Measurements from ENCODE around the gene CDPF1. TPM values are rescaled to one million over a fixed set of nuclear protein-coding genes. Genes with fewer than 3 reads are reported as not detected.

CDPF1 gene
- total RNA-seq, 3 donors from 2014 or later: 6.6 to 10.4 (median 6.7) TPM

DNA sequence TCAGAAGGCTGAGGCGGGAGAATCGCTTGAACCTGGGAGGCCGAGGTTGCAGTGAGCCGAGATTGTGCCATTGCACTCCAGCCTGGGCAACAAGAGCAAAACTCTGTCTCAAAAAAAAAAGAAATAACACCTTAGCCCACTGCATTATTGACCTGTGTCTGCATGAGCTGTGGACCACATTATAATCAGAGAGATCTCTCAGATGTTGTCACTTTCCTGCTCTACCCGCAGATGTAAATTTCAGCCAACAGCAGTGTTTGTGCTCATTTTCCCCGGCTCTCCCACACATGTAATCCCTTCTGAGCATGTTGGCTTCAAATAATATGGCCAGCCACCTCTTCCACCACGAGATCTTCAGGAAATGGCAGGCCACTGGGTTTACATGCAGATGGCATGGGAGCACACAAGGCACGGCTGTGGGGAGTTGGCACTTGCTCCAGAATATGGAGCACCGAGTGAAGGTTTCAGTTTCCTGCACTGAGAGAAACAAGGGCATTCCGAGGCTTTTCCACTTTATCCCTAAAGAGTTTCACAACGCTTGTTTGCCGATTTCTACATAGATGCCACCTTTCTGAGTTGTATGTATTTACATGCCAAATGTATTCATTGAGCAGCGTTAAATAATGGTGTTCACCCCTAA, 19.7 kb downstream of the CDPF1 start:
- TF ChIP-seq, protein P1, sequence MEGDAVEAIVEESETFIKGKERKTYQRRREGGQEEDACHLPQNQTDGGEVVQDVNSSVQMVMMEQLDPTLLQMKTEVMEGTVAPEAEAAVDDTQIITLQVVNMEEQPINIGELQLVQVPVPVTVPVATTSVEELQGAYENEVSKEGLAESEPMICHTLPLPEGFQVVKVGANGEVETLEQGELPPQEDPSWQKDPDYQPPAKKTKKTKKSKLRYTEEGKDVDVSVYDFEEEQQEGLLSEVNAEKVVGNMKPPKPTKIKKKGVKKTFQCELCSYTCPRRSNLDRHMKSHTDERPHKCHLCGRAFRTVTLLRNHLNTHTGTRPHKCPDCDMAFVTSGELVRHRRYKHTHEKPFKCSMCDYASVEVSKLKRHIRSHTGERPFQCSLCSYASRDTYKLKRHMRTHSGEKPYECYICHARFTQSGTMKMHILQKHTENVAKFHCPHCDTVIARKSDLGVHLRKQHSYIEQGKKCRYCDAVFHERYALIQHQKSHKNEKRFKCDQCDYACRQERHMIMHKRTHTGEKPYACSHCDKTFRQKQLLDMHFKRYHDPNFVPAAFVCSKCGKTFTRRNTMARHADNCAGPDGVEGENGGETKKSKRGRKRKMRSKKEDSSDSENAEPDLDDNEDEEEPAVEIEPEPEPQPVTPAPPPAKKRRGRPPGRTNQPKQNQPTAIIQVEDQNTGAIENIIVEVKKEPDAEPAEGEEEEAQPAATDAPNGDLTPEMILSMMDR (IDR thresholded peaks at IDR 0.05): no peak
- no peak for ATAC-seq
- Histone ChIP-seq H3K4me1 (ENCODE audit: low read depth) (no peaks in the 10 kb centered on the region), H3K36me3 (ENCODE audit: low read depth) (no peaks in the 10 kb centered on the region), H3K4me3 (no peak overlapping the region), H3K9me3 (no peaks in the 10 kb centered on the region)
- intact Hi-C loops (cut with DNase I, micrococcal nuclease): no loop called here
- DNase-seq: no peak

DNA sequence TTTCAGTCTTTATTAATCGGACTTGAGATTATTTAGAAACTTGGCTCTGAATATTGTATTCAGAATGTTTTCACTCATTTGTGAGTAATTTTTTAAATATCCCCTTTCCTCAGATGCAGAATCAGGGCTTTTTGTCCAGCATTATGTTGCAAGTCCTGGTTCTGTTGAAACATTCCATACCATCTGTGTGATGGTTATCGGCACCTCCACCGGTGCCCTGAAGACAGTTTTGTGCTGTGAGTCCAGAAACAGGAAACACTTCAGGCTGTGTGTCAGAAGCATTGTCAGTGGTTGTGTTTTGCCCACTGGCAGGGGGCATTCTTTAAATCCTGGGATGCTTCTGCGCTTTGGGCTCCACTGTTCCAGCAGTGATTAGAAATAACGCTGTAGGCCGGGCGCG, 20.4 kb downstream of the CDPF1 start:
- no peaks in the 10 kb centered on the region for H3K9me3 ChIP-seq
- no peaks in the 10 kb centered on the region for H3K4me1 ChIP-seq (ENCODE audit: low read depth)
- H3K4me3 ChIP-seq: no peak overlapping the region
- TF ChIP-seq, protein P1 (IDR thresholded peaks at IDR 0.05): no peak
- DNase-seq (no peak), ATAC-seq (no peak)
- no peaks in the 10 kb centered on the region for H3K36me3 ChIP-seq (ENCODE audit: low read depth)
- intact Hi-C loops (cut with DNase I, micrococcal nuclease): no loop called here

DNA sequence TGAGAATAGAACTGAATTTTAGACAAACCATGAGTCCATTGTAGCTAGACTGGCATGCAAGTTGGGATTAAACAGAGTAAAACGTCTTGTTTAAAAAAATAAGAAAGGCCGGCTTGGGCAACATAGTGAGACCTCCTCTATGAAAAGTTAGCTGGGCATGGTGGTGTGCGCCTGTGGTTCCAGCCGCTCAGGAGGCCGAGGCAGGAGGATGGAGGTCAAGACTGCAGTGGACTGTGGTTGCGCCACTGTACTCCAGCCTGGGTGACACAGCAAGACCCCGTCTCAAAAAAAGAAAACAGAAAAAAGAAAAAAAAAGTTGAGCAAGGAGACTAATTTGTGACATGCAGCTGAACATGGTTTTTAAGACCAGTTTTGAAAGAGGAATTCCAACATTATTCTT, 23.5 kb downstream of the CDPF1 start:
- Histone ChIP-seq H3K4me1 (ENCODE audit: low read depth) (no peaks in the 10 kb centered on the region), H3K9me3 (no peaks in the 10 kb centered on the region), H3K4me3 (no peak overlapping the region), H3K36me3 (ENCODE audit: low read depth) (no peaks in the 10 kb centered on the region)
- DNase-seq (no peak), ATAC-seq (no peak)
- intact Hi-C loops (cut with DNase I, micrococcal nuclease): no loop called here
- TF ChIP-seq, protein P1 (IDR thresholded peaks at IDR 0.05): no peak

DNA sequence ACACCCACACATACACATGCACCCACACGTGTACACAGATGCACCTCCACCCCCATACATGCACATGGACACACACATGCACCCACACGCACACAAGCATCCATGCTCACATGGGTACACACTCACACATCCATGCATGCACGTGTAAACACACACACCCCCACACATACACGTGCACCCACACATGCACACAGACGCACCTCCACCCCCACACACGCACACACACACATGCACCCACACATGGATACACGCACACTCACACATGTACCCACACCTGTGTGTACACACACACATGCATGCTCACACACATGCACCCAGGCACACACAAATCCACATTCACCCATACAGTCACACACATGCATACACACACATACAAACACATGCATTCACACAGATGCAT, 24.5 kb downstream of the CDPF1 start:
- intact Hi-C loops (cut with DNase I, micrococcal nuclease): no loop called here
- no peaks in the 10 kb centered on the region for H3K4me1 ChIP-seq (ENCODE audit: low read depth)
- ATAC-seq (no peak), DNase-seq (no peak)
- H3K9me3 ChIP-seq: no peaks in the 10 kb centered on the region
- TF ChIP-seq, protein P1 (IDR thresholded peaks at IDR 0.05): no peak
- H3K4me3 ChIP-seq: no peak overlapping the region
- peaks cover under 1% of the 10 kb centered on the region for H3K36me3 ChIP-seq (ENCODE audit: low read depth)

DNA sequence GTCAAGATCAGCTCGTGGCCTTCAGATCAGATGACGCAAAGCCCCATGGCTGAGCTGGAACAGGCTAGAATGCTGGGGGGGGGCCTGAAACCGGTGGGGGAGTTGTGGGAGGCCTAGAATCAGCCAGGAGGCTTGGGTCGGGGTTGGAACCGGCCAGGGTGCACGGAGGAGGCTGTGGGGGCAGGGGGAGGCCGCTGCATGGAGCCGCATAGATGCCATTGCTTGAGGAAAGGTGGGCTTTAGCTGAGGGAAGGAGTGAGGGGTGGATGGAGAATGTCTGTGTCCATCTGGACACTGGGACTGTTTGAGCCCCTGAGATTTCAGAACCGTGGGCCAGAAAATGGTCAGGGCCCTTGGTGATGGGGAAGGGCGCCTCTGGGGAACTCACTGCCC, 25.2 kb downstream of the CDPF1 start:
- no peaks in the 10 kb centered on the region for H3K9me3 ChIP-seq
- H3K36me3 ChIP-seq (ENCODE audit: low read depth): peaks cover 7% of the 10 kb centered on the region

More for the DNA sequence above, 25.2 kb downstream of the CDPF1 start:
- DNase-seq: no peak
- intact Hi-C loops (cut with DNase I, micrococcal nuclease): no loop called here
- ATAC-seq: no peak
- Histone ChIP-seq H3K4me1 (ENCODE audit: low read depth) (no peaks in the 10 kb centered on the region), H3K4me3 (no peak overlapping the region)
- TF ChIP-seq, protein P1 (IDR thresholded peaks at IDR 0.05): no peak

All from mucosa of descending colon (tissue), 3 donors.